Neural progenitor cell (in vitro differentiated cells): ENCODE measurements around the gene EMP1. TPM values are rescaled to one million over a fixed set of nuclear protein-coding genes. Genes with fewer than 3 reads are reported as not detected.

ENCODE experiments used
- DNase-seq: peaks from one replicate; pipeline ENCODE4 v3.0.0-alpha.2; 2016; ENCODE audit warnings: low spot score
- H2AFZ ChIP-seq: fragments of 200-600 bp; sonication (generic); replicated peaks from 2 replicates; pipeline ENCODE4 v1.6.1; 2016; ENCODE audit warnings: antibody characterized with exemption
- H3F3A ChIP-seq: fragments of 200-600 bp; sonication (generic); 2 replicates; pipeline ENCODE4 v1.6.1; 2016; ENCODE audit warnings: antibody characterized with exemption, low read depth
- H3K27ac ChIP-seq: fragments of 200-600 bp; sonication (generic); 2 replicates; pipeline ENCODE4 v1.5.1; 2016; ENCODE audit warnings: mild to moderate bottlenecking
- H3K27me3 ChIP-seq: fragments of 200-600 bp; sonication (generic); 2 replicates; pipeline ENCODE4 v1.6.1; 2016; ENCODE audit warnings: mild to moderate bottlenecking, moderate library complexity
- H3K36me3 ChIP-seq: fragments of 200-600 bp; sonication (generic); 2 replicates; pipeline ENCODE4 v1.5.1; 2016
- H3K4me1 ChIP-seq: fragments of 200-600 bp; sonication (generic); 2 replicates; pipeline ENCODE4 v1.6.1; 2016; ENCODE audit warnings: mixed run types
- H3K4me2 ChIP-seq: fragments of 200-600 bp; sonication (generic); 2 replicates; pipeline ENCODE4 v1.6.1; 2016
- H3K4me3 ChIP-seq: fragments of 200-600 bp; sonication (generic); 2 replicates; pipeline ENCODE4 v1.5.1; 2016
- H3K79me2 ChIP-seq: fragments of 200-600 bp; sonication (generic); 2 replicates; pipeline ENCODE4 v1.6.1; 2016; ENCODE audit warnings: low read depth
- H3K9ac ChIP-seq: fragments of 200-600 bp; sonication (generic); 2 replicates; pipeline ENCODE4 v1.6.1; 2016
- H3K9me3 ChIP-seq: fragments of 200-600 bp; sonication (generic); 2 replicates; pipeline ENCODE4 v1.5.1; 2016; ENCODE audit warnings: low read depth
- H4K20me1 ChIP-seq: fragments of 200-600 bp; sonication (generic); 2 replicates; pipeline ENCODE4 v1.6.1; 2016; ENCODE audit warnings: low read depth
- H3K27ac Mint-ChIP-seq: 3 replicates; pipeline ENCODE4 v1.8.0; 2021; ENCODE audit warnings: mixed read lengths
- H3K27me3 Mint-ChIP-seq: 2 replicates; pipeline ENCODE4 v1.8.0; 2022; ENCODE audit warnings: low read depth, mild to moderate bottlenecking, inconsistent platforms, moderate library complexity, mixed read lengths; ENCODE audit not compliant: insufficient read depth
- H3K36me3 Mint-ChIP-seq: 3 replicates; pipeline ENCODE4 v1.8.0; 2021; ENCODE audit warnings: mixed read lengths
- H3K4me1 Mint-ChIP-seq: 3 replicates; pipeline ENCODE4 v1.8.0; 2021; ENCODE audit warnings: mixed read lengths
- H3K4me3 Mint-ChIP-seq: 3 replicates; pipeline ENCODE4 v1.8.0; 2021; ENCODE audit warnings: mild to moderate bottlenecking, moderate library complexity, mixed read lengths
- H3K9me3 Mint-ChIP-seq: 3 replicates; pipeline ENCODE4 v1.8.0; 2020; ENCODE audit warnings: mixed read lengths
- CTCF ChIP-seq: fragments of 200-600 bp; sonication (generic); IDR thresholded peaks from 2 replicates; pipeline ENCODE4 v1.5.1; 2017; ENCODE audit warnings: antibody characterized with exemption, mild to moderate bottlenecking
- EZH2 ChIP-seq: fragments of 200-600 bp; sonication (generic); IDR thresholded peaks from 2 replicates; pipeline ENCODE4 v1.6.1; 2017; ENCODE audit warnings: antibody characterized with exemption, mild to moderate bottlenecking, moderate library complexity
- EZH2phosphoT487 ChIP-seq: fragments of 200-600 bp; sonication (generic); IDR thresholded peaks from 2 replicates; pipeline ENCODE4 v1.6.1; 2017; ENCODE audit warnings: antibody characterized with exemption
- total RNA-seq: library from RNA; depleted of rRNA; stranded (reverse); fragments of >200 nt; gene quantifications from 2 replicates; pipeline ENCODE4 v1.2.3, GENCODE V29; 2015; ENCODE audit warnings: low replicate concordance

EMP1 gene
- total RNA-seq, 1 donor from 2014 or later = not detected

- H3K4me1 Mint-ChIP-seq = peaks cover 69% of the 10 kb centered on the region
- H3K9me3 Mint-ChIP-seq = peaks cover 2% of the 10 kb centered on the region
- no peaks in the 10 kb centered on the region for H3K36me3 Mint-ChIP-seq
- H3K27ac ChIP-seq = no peak overlapping the region
- no peaks in the 10 kb centered on the region for H4K20me1 ChIP-seq
- H3K4me3 ChIP-seq = no peak overlapping the region
- no peak overlapping the region for H3K9ac ChIP-seq
- no peak overlapping the region for H2AFZ ChIP-seq
- H3K79me2 ChIP-seq = no peaks in the 10 kb centered on the region
- H3K27ac Mint-ChIP-seq = peak overlapping the region; percentile 34
- H3K27me3 ChIP-seq = no peaks in the 10 kb centered on the region
- no peak overlapping the region for H3K4me2 ChIP-seq
- peaks cover 5% of the 10 kb centered on the region for H3K27me3 Mint-ChIP-seq
- no peak for TF ChIP-seq EZH2phosphoT487
- TF ChIP-seq EZH2 = no peak
- no peak for TF ChIP-seq CTCF
- H3F3A ChIP-seq = no peaks in the 10 kb centered on the region
- H3K4me3 Mint-ChIP-seq = no peak overlapping the region
- H3K36me3 ChIP-seq = no peaks in the 10 kb centered on the region
- no peaks in the 10 kb centered on the region for H3K9me3 ChIP-seq
- no peak for DNase-seq
- peaks cover 29% of the 10 kb centered on the region for H3K4me1 ChIP-seq
These were observed 3.8 kb upstream of the EMP1 start for GRCh38 chr12:13192719-13193118.

- Histone ChIP-seq H3K27me3 (no peaks in the 10 kb centered on the region), H3K4me2 (no peak overlapping the region), H2AFZ (no peak overlapping the region), H3K9me3 (no peaks in the 10 kb centered on the region), H3K36me3 (no peaks in the 10 kb centered on the region), H3K9ac (no peak overlapping the region), H4K20me1 (no peaks in the 10 kb centered on the region), H3K79me2 (no peaks in the 10 kb centered on the region), H3K27ac (no peak overlapping the region), H3K4me3 (no peak overlapping the region), H3F3A (no peaks in the 10 kb centered on the region), H3K4me1 (peaks cover 37% of the 10 kb centered on the region)
- TF ChIP-seq EZH2phosphoT487 = no peak
- TF ChIP-seq CTCF = no peak
- TF ChIP-seq EZH2 = no peak
- H3K4me1 Mint-ChIP-seq = peaks cover 68% of the 10 kb centered on the region
- H3K27ac Mint-ChIP-seq = peak overlapping the region; percentile 65
- no peak overlapping the region for H3K4me3 Mint-ChIP-seq
- no peaks in the 10 kb centered on the region for H3K36me3 Mint-ChIP-seq
- H3K9me3 Mint-ChIP-seq = peaks cover 2% of the 10 kb centered on the region
- peaks cover 5% of the 10 kb centered on the region for H3K27me3 Mint-ChIP-seq
- no peak for DNase-seq
These were observed 2.9 kb upstream of the EMP1 start for GRCh38 chr12:13193505-13194231.

GRCh38 chr12:13194401-13195110 lies 2.0 kb upstream of the EMP1 start:
- peaks cover 63% of the 10 kb centered on the region for H3K4me1 Mint-ChIP-seq
- peaks cover 29% of the 10 kb centered on the region for H3K4me1 ChIP-seq
- no peak for DNase-seq
- no peak overlapping the region for H3K27ac ChIP-seq
- no peak overlapping the region for H3K4me3 Mint-ChIP-seq
- H4K20me1 ChIP-seq = no peaks in the 10 kb centered on the region
- H3K27me3 ChIP-seq = no peaks in the 10 kb centered on the region
- peak overlapping the region; percentile 47 for H2AFZ ChIP-seq
- H3K79me2 ChIP-seq = no peaks in the 10 kb centered on the region
- H3K27ac Mint-ChIP-seq = peak overlapping the region; percentile 65
- no peaks in the 10 kb centered on the region for H3F3A ChIP-seq
- no peak overlapping the region for H3K4me3 ChIP-seq
- H3K36me3 Mint-ChIP-seq = no peaks in the 10 kb centered on the region
- H3K4me2 ChIP-seq = no peak overlapping the region
- H3K9me3 Mint-ChIP-seq = peaks cover 2% of the 10 kb centered on the region
- no peak for TF ChIP-seq EZH2phosphoT487
- TF ChIP-seq EZH2 = no peak
- TF ChIP-seq CTCF = no peak
- H3K9me3 ChIP-seq = no peaks in the 10 kb centered on the region
- H3K27me3 Mint-ChIP-seq = peaks cover 7% of the 10 kb centered on the region
- no peaks in the 10 kb centered on the region for H3K36me3 ChIP-seq
- no peak overlapping the region for H3K9ac ChIP-seq
